ENCODE results near the gene SRRM4. TPM values are rescaled to one million over a fixed set of nuclear protein-coding genes. Genes with fewer than 3 reads are reported as not detected.

SRRM4 gene
- total RNA-seq, 1 donor from 2014 or later = 0.19 TPM

GRCh38 chr12:119168721-119169120 is 187.4 kb downstream of the SRRM4 start:
- intact Hi-C loops (cut with micrococcal nuclease) = no loop called here
- no peak for DNase-seq
- no peaks in the 10 kb centered on the region for H3K4me1 ChIP-seq
- no peaks in the 10 kb centered on the region for H3K36me3 ChIP-seq
- H3K4me3 ChIP-seq = no peak overlapping the region
- no peaks in the 10 kb centered on the region for H3K27me3 ChIP-seq (ENCODE audit: low read depth)
- H3K9me3 ChIP-seq (replicated peaks) = no peaks in the 10 kb centered on the region
- TF ChIP-seq, protein P1, sequence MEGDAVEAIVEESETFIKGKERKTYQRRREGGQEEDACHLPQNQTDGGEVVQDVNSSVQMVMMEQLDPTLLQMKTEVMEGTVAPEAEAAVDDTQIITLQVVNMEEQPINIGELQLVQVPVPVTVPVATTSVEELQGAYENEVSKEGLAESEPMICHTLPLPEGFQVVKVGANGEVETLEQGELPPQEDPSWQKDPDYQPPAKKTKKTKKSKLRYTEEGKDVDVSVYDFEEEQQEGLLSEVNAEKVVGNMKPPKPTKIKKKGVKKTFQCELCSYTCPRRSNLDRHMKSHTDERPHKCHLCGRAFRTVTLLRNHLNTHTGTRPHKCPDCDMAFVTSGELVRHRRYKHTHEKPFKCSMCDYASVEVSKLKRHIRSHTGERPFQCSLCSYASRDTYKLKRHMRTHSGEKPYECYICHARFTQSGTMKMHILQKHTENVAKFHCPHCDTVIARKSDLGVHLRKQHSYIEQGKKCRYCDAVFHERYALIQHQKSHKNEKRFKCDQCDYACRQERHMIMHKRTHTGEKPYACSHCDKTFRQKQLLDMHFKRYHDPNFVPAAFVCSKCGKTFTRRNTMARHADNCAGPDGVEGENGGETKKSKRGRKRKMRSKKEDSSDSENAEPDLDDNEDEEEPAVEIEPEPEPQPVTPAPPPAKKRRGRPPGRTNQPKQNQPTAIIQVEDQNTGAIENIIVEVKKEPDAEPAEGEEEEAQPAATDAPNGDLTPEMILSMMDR (IDR thresholded peaks at IDR 0.05; ENCODE audit: borderline replicate concordance) = no peak
- no peak overlapping the region for H3K27ac ChIP-seq (replicated peaks)

- no peaks in the 10 kb centered on the region for H3K9me3 ChIP-seq (replicated peaks)
- H3K36me3 ChIP-seq = no peaks in the 10 kb centered on the region
- no peaks in the 10 kb centered on the region for H3K27me3 ChIP-seq (ENCODE audit: low read depth)
- TF ChIP-seq, protein P1 (IDR thresholded peaks at IDR 0.05; ENCODE audit: borderline replicate concordance) = no peak
- no peaks in the 10 kb centered on the region for H3K4me1 ChIP-seq
- no peak for DNase-seq
- H3K27ac ChIP-seq (replicated peaks) = no peak overlapping the region
- intact Hi-C loops (cut with micrococcal nuclease) = no loop called here
- H3K4me3 ChIP-seq = no peak overlapping the region
Observed at GRCh38 chr12:119169150-119169549, 187.8 kb downstream of the SRRM4 start.

DNA sequence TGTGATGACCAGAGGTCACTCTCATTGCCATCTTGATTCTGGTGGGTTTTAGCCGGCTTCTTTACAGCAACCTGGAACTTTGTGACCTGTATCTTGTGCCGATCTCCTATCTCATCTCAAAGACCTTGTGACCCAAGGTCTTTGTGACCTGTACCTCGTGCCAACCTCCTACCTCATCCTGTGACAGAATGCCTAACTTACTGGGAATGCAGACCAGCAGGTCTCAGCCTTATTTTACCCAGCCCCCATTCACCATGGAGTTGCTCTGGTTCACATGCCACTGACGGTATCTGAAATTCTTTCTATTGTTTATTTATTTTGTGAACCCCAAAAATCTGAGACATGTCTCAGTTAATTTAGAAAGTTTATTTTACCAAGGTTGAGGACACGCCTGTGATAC is 189.9 kb downstream of the SRRM4 start:
- Histone ChIP-seq H3K4me3 (no peak overlapping the region), H3K36me3 (no peaks in the 10 kb centered on the region), H3K4me1 (peaks cover 7% of the 10 kb centered on the region), H3K27ac (replicated peaks) (no peak overlapping the region), H3K9me3 (replicated peaks) (no peaks in the 10 kb centered on the region), H3K27me3 (ENCODE audit: low read depth) (no peaks in the 10 kb centered on the region)
- TF ChIP-seq, protein P1 (IDR thresholded peaks at IDR 0.05; ENCODE audit: borderline replicate concordance) = no peak
- intact Hi-C loops (cut with micrococcal nuclease) = no loop called here
- no peak for DNase-seq

DNA sequence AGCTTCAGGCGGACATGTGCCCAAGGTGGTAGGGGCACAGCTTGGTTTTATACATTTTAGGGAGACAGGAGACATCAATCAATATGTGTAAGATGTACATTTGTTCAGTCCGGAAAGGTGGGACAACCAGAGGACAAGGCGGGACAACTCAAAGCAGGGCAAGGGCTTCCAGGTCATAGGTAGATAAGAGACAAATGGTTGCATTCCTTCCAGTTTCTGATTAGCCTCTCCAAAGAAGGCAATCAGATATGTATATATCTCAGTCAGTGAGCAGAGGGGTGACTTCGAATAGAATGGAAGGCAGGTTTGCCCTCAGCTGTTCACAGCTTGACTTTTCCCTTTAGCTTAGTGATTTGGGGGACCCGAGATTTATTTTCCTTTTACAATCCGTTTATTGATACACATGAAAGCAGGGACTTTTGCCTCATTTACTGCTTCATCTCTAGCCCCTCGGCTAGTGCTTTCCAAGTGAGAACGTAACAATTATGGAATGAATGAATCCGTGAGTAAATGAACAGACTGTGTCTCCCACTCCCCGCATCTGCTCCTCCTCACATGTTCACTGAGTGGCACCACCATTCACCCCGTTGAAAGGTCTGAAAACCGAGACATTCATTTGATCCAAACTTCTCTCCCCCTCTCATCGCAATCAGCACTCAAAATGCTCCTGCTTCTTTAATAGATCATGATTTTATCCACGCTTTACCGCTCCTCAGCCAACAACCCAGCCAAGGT is 190.5 kb downstream of the SRRM4 start:
- intact Hi-C loops (cut with micrococcal nuclease) = no loop called here
- no peaks in the 10 kb centered on the region for H3K36me3 ChIP-seq
- peaks cover 12% of the 10 kb centered on the region for H3K4me1 ChIP-seq
- H3K27ac ChIP-seq (replicated peaks) = no peak overlapping the region
- DNase-seq = no peak
- no peaks in the 10 kb centered on the region for H3K9me3 ChIP-seq (replicated peaks)
- H3K4me3 ChIP-seq = no peak overlapping the region
- H3K27me3 ChIP-seq (ENCODE audit: low read depth) = no peaks in the 10 kb centered on the region
- TF ChIP-seq, protein P1 (IDR thresholded peaks at IDR 0.05; ENCODE audit: borderline replicate concordance) = no peak

GRCh38 chr12:119175081-119175480 is 193.7 kb downstream of the SRRM4 start:
- TF ChIP-seq, protein P1 (IDR thresholded peaks at IDR 0.05; ENCODE audit: borderline replicate concordance) = no peak
- H3K36me3 ChIP-seq = no peaks in the 10 kb centered on the region
- intact Hi-C loops (cut with micrococcal nuclease) = no loop called here
- peak overlapping the region; percentile 91 for H3K27ac ChIP-seq (replicated peaks)
- no peak overlapping the region for H3K4me3 ChIP-seq
- DNase-seq = no peak
- no peaks in the 10 kb centered on the region for H3K9me3 ChIP-seq (replicated peaks)
- H3K4me1 ChIP-seq = peaks cover 42% of the 10 kb centered on the region
- H3K27me3 ChIP-seq (ENCODE audit: low read depth) = peaks cover 4% of the 10 kb centered on the region
